HepG2 (cell line): Measurements from ENCODE around the gene SFTPB. TPM values are rescaled to one million over a fixed set of nuclear protein-coding genes. Genes with fewer than 3 reads are reported as not detected.

Experiments
- CERS6 ChIP-seq: sonication (generic); formaldehyde crosslinking; IDR thresholded peaks from 2 replicates; pipeline ENCODE4 v1.5.0; 2020; ENCODE audit warnings: missing genetic modification reagents
- EEA1 ChIP-seq: sonication (generic); formaldehyde crosslinking; IDR thresholded peaks from 2 replicates; pipeline ENCODE4 v1.5.1; 2020; ENCODE audit warnings: mild to moderate bottlenecking, missing genetic modification reagents, borderline replicate concordance
- NFAT5 ChIP-seq: sonication (generic); formaldehyde crosslinking; IDR thresholded peaks from 2 replicates; pipeline ENCODE4 v1.4.0; 2020; ENCODE audit warnings: missing genetic modification reagents
- PHF21A ChIP-seq: sonication (generic); formaldehyde crosslinking; IDR thresholded peaks from 2 replicates; pipeline ENCODE4 v1.5.0; 2020; ENCODE audit warnings: mild to moderate bottlenecking, missing genetic modification reagents
- SOX13 ChIP-seq, 3 experiments: fragments of 450-650 bp in 1 of 3; sonication (generic) in 1 of 3; formaldehyde crosslinking in 1 of 3; IDR thresholded peaks in 2 of 3; conservative IDR thresholded peaks in 1 of 3; 2 replicates each; pipeline versions ENCODE4 v1.5.0 to v1.6.1; 2016 to 2020; ENCODE audit warnings: antibody characterized with exemption in 1 of 3, mild to moderate bottlenecking in 1 of 3, missing compliant biosample characterization in 1 of 3, missing genetic modification reagents in 1 of 3, moderate library complexity in 1 of 3
- SP140L ChIP-seq: sonication (generic); formaldehyde crosslinking; IDR thresholded peaks from 2 replicates; pipeline ENCODE4 v1.4.0; 2020; ENCODE audit warnings: missing genetic modification reagents, borderline replicate concordance
- SYNCRIP ChIP-seq: fragments of 200-400 bp; formaldehyde crosslinking; IDR thresholded peaks from 2 replicates; pipeline ENCODE4 v1.6.1; 2018; ENCODE audit warnings: mild to moderate bottlenecking, low read depth, low read length; ENCODE audit not compliant: insufficient read depth
- THAP8 ChIP-seq: sonication (generic); formaldehyde crosslinking; IDR thresholded peaks from 2 replicates; pipeline ENCODE4 v1.5.1; 2020; ENCODE audit warnings: missing genetic modification reagents, mild to moderate bottlenecking, borderline replicate concordance
- ZNF260 ChIP-seq: sonication (generic); formaldehyde crosslinking; IDR thresholded peaks from 2 replicates; pipeline ENCODE4 v1.4.0; 2020; ENCODE audit warnings: missing genetic modification reagents, low read depth, mild to moderate bottlenecking, borderline replicate concordance
- ZNF850 ChIP-seq: sonication (generic); formaldehyde crosslinking; conservative IDR thresholded peaks from 2 replicates; pipeline ENCODE4 v1.9.0; 2021; ENCODE audit warnings: mild to moderate bottlenecking, missing genetic modification reagents
- polyA plus RNA-seq, 8 experiments: library from polyadenylated mRNA; depleted of rRNA in 3 of 8; stranded (reverse) in 7 of 8; unstranded in 1 of 8; fragments of >200 nt; fragmentation: Illumina TruSeq in 4 of 8; extraction: Trizol in 4 of 8; gene quantifications; 2 replicates each; pipeline versions ENCODE4 v1.2.1 to v1.2.3, GENCODE V29; 2011 to 2016; ENCODE audit warnings: low read depth in 4 of 8, missing spikeins in 1 of 8, mixed read lengths in 1 of 8; ENCODE audit not compliant: insufficient read depth in 1 of 8
- total RNA-seq, 5 experiments: library from RNA; depleted of rRNA; stranded (reverse); fragments of >200 nt; fragmentation: Illumina TruSeq; extraction: Trizol; gene quantifications; 2 replicates each; pipeline ENCODE4 v1.2.3, GENCODE V29; 2016; ENCODE audit warnings: low read depth in 1 of 5
- TF ChIP-seq, protein P1 (sequence below): sonication (generic); formaldehyde crosslinking; IDR thresholded peaks from 2 replicates; pipeline ENCODE4 v1.4.0; 2020; ENCODE audit warnings: missing genetic modification reagents, mild to moderate bottlenecking, borderline replicate concordance
- TF ChIP-seq, protein P2 (sequence below): sonication (generic); formaldehyde crosslinking; IDR thresholded peaks from 2 replicates; pipeline ENCODE4 v1.8.1; 2023; ENCODE audit warnings: missing genetic modification reagents, mild to moderate bottlenecking, borderline replicate concordance

The SFTPB gene
- total and polyA plus RNA-seq, 2 of the 13 experiments (the other 11 are each of a cell fraction or from before 2014, with no cell fraction given): not detected

GRCh38 chr2:85695121-85695520, 27.1 kb upstream of the SFTPB start (continued):
- no peak for TF ChIP-seq CERS6 (CRISPR knock-in tag)
- no peak for TF ChIP-seq PHF21A (CRISPR knock-in tag)
- TF ChIP-seq NFAT5 (CRISPR knock-in tag): no peak
- TF ChIP-seq ZNF260: no peak
- TF ChIP-seq SYNCRIP: no peak
- TF ChIP-seq, protein P1, sequence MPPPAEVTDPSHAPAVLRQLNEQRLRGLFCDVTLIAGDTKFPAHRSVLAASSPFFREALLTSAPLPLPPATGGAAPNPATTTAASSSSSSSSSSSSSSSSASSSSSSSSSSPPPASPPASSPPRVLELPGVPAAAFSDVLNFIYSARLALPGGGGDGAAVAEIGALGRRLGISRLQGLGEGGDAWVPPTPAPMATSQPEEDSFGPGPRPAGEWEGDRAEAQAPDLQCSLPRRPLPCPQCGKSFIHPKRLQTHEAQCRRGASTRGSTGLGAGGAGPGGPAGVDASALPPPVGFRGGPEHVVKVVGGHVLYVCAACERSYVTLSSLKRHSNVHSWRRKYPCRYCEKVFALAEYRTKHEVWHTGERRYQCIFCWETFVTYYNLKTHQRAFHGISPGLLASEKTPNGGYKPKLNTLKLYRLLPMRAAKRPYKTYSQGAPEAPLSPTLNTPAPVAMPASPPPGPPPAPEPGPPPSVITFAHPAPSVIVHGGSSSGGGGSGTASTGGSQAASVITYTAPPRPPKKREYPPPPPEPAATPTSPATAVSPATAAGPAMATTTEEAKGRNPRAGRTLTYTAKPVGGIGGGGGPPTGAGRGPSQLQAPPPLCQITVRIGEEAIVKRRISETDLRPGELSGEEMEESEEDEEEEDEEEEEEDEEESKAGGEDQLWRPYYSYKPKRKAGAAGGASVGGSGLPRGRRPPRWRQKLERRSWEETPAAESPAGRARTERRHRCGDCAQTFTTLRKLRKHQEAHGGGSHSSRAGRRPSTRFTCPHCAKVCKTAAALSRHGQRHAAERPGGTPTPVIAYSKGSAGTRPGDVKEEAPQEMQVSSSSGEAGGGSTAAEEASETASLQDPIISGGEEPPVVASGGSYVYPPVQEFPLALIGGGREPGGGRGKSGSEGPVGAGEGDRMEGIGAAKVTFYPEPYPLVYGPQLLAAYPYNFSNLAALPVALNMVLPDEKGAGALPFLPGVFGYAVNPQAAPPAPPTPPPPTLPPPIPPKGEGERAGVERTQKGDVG (CRISPR knock-in tag): no peak
- TF ChIP-seq SP140L: no peak
- TF ChIP-seq SOX13 (IDR thresholded peaks at IDR 0.05): no peak
- no peak for TF ChIP-seq SOX13 (CRISPR knock-in tag; conservative IDR thresholded peaks at IDR 0.05 in 1 of 2, IDR thresholded peaks at IDR 0.05 in 1 of 2)
- no peak for TF ChIP-seq ZNF850 (CRISPR knock-in tag)
- no peak for TF ChIP-seq THAP8 (CRISPR knock-in tag)
- TF ChIP-seq, protein P2, sequence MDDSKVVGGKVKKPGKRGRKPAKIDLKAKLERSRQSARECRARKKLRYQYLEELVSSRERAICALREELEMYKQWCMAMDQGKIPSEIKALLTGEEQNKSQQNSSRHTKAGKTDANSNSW: no peak
- no peak for TF ChIP-seq EEA1 (CRISPR knock-in tag)
- TF ChIP-seq, all 625 proteins: peak for 0
